Measurements from ENCODE around the gene DENND1A.

The DENND1A gene

DNA sequence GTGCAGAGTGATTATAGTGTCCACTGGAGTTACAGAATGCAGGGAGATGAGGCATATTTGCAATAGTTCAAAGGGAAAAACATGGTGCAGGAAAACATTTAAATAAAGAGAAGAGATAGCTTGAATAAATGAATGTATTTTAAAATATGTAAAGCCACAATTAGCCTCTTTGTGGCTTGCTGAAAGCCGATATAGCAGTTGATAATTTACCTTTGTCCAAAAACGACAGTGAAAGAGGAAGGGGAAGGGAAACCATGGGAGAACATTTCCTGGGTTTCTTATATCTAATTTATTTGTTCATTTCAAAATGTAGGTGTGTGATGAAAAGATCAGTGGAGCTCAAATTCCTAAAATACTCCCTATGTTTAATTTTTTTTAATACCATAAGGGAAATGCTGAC lies 156.1 kb downstream of the DENND1A start:
- DNase-seq (ENCODE audit: low read depth in 3 of 3, low spot score in 1 of 3) = no peak

- no peak for DNase-seq (ENCODE audit: low read depth in 3 of 3, low spot score in 1 of 3)
These were observed 157.0 kb downstream of the DENND1A start for GRCh38 chr9:123772967-123773366.

DNA sequence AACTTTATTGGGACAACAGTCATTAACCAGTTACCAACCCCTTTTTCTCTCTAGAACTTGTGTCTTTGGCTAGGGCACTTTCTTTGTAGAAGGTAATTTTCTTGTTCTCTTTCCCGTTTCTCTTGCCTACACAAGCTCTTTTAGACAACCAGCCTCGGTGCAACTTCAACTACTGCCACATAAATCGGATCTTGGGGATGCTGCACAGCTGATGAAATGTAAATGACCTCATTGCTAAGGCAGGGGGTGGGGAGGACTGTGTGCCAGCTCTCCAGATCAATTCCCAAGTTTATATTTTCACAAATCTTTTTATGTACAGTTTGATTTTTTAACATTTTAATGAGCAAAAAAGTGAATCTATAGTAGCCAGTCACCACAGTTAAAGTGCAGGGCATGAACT lies 157.6 kb downstream of the DENND1A start:
- no peak for DNase-seq (ENCODE audit: low read depth in 3 of 3, low spot score in 1 of 3)

- no peak for DNase-seq (ENCODE audit: low read depth in 3 of 3, low spot score in 1 of 3)
These were observed 158.2 kb downstream of the DENND1A start for GRCh38 chr9:123771690-123772089.

DNA sequence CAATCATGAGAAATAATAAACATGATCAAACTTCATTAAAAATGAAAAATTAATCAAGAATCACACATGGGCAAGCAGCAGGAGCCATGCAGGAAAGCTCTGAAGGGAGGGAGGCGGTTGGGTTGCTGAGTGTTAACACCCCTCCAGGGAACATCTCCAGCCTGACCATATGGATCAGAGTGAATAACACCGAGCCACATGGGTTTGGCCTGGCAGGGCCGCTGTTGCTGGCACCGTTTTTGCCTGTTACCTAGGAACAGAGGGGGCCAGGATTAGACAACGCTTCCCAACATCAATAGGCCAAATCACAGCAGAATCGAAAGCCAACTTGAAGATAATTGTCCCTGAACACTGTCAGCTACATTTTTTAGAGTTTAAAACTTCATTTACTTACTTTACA lies 160.2 kb downstream of the DENND1A start:
- no peak for DNase-seq (ENCODE audit: low read depth in 3 of 3, low spot score in 1 of 3)

GRCh38 chr9:123763910-123764588 lies 165.9 kb downstream of the DENND1A start:
- no peak for DNase-seq (ENCODE audit: low read depth in 3 of 3, low spot score in 1 of 3)

- no peak for DNase-seq (ENCODE audit: low read depth in 3 of 3, low spot score in 1 of 3)
These were observed 167.9 kb downstream of the DENND1A start for GRCh38 chr9:123761905-123762605.

DNA sequence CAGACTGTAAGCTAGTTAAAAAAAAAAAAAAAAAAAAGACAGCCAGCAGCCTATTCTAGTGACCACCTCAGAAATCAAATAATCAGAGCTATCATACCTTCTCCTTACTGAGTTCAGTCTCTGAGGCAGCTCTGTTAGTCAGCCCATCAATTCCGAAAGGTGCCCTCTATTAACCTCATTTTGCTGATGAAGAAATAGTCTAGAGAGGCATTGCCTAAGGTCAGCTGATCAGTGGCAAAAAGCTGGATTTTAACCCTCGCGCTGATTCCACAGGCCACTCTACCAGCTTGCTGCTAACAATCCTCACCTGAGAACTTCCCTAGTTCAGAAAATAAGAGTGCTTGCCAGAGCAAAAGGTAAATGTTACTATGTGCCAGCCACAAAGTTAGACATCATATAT lies 172.0 kb downstream of the DENND1A start:
- no peak for DNase-seq (ENCODE audit: low read depth in 3 of 3, low spot score in 1 of 3)

DNA sequence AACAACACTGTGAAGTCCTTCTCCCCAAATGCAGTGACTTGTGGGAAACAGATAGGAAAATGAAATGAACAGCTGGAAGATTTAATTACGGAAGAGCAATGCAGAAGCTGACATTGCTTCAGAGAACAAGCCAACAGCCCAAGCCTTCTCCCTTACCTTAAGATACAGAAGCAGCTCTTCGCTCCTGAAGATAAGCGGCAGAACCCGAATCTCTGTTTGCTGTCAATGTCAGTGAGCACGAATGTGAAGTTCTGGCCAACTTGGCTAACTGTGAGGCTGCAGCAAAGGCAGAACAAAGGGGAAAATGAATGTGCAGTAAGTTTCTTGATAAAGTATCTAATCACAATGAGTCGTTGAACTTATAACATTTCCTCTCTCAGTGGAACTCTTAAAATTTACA lies 172.4 kb downstream of the DENND1A start:
- no peak for DNase-seq (ENCODE audit: low read depth in 3 of 3, low spot score in 1 of 3)

DNA sequence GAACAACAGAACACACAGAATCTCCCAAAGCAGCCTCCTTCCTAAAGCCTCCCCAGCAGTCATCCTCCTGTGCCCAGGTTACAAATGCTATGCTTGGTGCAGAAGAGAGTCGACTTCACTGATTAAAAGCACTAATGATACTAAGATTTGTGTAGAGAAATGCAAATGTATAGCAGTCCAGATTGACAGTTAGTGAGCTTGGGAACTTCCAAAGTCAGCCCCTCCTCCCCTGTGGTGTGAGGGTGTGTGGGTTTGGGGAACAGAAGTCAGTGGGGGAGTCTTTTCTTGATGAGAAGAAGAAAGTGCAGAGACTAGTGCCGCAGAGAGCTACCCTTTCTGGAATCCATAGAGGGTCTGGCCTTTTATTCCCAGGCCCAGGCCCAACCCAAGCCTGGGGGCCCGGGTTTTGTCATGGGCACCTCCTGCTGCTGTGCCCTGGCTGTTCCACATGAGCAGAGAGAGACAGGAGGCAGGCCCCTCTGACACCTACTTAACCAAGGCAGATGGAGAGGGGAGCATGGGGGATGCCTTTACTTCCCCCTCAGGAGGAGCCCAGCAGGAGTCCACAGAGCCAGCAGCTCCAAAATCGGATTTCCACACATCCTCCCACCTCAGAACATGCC lies 173.3 kb downstream of the DENND1A start:
- DNase-seq (ENCODE audit: low read depth in 3 of 3, low spot score in 1 of 3) = no peak

GRCh38 chr9:123753669-123754258 lies 176.2 kb downstream of the DENND1A start:
- no peak for DNase-seq (ENCODE audit: low read depth in 3 of 3, low spot score in 1 of 3)

GRCh38 chr9:123753016-123753415 lies 176.9 kb downstream of the DENND1A start:
- no peak for DNase-seq (ENCODE audit: low read depth in 3 of 3, low spot score in 1 of 3)

- DNase-seq (ENCODE audit: low read depth in 3 of 3, low spot score in 1 of 3) = no peak
These were observed 180.2 kb downstream of the DENND1A start for GRCh38 chr9:123749580-123750202.

- DNase-seq (ENCODE audit: low read depth in 3 of 3, low spot score in 1 of 3) = no peak
These were observed 183.2 kb downstream of the DENND1A start for GRCh38 chr9:123746765-123747164.

DNA sequence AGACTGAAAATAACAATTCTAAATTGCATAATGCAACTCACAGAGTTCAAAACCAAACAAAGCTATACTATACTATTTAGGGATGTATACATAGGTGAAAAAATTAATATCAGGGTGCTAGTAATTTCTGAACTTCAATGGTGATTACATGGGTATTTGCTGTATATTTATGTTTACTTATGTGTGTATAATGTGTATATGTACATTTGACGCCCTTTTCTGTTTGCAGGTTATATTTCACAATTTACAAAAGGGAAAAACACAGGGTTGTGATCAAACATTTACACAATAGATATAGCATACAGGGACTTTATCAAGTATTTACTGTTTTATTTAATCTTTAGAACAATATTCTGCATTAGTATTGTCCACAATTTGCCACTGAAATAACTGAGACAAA lies 184.0 kb downstream of the DENND1A start:
- no peak for DNase-seq (ENCODE audit: low read depth in 3 of 3, low spot score in 1 of 3)

DNA sequence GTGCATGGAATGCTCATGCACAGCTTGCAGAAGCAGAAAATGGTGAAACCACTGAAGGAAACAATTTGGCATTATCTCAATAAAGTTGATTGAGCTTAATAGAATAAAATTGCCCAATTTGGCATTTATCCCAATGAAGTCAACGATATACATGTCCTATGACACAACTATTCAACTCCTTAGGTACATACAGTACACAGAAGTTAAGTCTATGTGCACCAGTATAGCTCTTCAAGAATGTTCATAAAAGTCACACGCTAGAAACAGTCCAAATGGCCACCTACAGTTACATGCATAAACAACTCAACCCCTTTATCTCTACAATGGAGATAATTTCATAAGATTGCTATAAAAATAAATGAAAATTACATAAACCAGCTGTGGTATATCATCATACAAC lies 184.5 kb downstream of the DENND1A start:
- DNase-seq (ENCODE audit: low read depth in 3 of 3, low spot score in 1 of 3) = no peak

DNA sequence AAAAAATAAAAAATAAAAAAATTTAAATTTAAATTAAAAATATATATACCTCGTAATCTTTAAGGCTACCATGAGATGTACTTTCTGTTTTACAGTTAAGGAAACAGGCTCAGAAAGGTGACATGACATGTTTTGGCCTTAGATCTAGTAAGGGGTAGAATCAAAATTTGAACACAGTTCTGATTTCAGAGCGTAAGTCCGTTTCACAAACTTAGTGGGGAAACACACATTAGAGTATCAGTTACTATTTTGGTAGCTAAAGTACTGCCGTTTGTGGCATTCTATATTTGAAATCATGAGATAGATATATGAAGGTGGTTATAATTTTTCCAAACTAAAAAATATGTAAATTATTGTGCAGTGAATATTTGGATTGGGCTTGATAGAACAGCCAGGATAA lies 186.2 kb downstream of the DENND1A start:
- DNase-seq (ENCODE audit: low read depth in 3 of 3, low spot score in 1 of 3) = no peak

DNA sequence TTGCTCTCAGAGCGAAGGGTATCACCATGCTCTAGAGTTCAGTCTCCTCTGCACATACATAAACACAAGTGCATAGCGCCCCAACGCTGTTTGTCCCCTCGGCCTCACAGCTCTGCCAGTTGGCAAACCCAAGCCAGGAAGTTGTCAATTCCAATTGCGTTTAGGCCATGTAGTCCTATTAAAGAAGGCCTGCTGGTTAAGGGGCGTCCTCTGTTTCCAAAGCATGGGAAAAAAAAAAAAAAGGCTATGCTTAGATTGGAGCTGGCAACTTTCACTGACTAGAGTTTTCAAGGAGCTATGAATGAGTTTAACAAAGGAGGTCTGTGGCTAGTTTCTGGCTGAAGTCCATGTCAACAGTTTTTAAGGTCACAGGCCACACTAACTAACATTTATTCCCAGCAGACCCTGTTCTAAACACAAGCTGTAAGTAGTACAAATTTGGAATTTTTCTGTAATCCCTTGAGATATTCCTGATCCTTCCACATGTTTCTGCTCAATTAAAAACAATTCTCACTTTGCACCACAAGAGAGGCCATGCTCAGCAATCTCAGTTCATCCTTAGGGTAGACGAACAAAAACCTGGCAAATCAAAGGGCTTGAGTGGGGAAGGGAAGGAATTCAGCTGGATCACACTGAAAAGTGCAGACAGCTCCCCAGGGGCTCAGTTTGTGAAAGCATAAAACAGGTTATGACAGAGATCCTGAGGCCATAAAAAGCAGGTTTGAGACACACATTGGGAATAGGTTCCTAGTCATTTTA lies 187.7 kb downstream of the DENND1A start:
- no peak for DNase-seq (ENCODE audit: low read depth in 3 of 3, low spot score in 1 of 3)

DNA sequence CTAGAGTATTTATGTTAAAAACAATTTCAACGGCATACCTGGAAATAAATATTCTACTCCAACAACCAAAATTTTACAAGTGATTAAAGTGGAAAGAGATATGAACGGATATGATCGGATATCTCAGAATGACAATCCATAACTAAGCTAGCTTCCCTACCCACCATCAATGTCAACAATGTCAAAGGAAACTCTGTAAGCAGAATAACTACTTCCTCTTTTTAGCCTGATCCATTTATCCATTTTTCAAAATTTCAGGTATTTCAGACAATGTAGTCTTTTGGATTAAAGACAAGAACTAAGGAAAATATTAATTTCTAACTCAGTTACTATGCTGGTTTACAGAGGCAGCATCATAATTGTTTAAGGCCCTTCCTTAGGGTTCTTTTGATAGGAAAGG lies 188.7 kb downstream of the DENND1A start:
- no peak for DNase-seq (ENCODE audit: low read depth in 3 of 3, low spot score in 1 of 3)

DNA sequence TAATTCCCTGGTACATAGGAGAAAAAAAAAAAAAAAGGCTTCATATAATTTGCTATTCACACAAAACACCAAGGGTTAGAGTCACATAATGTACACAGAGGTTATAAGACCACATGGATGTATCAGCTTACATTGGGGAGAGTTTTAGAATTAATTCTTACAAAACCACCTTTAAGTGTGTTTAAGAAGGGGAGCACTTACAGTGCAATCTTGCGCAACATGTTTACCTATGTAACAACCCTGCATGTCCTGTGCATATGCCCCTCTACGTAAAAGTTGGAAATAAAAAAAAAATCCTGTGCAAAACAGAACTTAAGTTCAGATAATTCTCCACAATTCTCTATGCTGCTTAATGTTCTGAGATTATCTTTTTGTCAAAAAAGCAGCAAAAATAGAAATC lies 190.0 kb downstream of the DENND1A start:
- DNase-seq (ENCODE audit: low read depth in 3 of 3, low spot score in 1 of 3) = no peak

- DNase-seq (ENCODE audit: low read depth in 3 of 3, low spot score in 1 of 3) = no peak
These were observed 190.5 kb downstream of the DENND1A start for GRCh38 chr9:123739387-123739786.
